Epidermal melanocyte (primary cell): ENCODE results near the gene OR14K1.
"Not testable (repeated sequence)": the region's sequence is repeated elsewhere in the genome, so short reads cannot be mapped to it uniquely, and the experiment has no call there.

Experiments used
- DNase-seq: peaks from one replicate; pipeline ENCODE4 v3.0.0; 2011; ENCODE audit warnings: low spot score; ENCODE audit not compliant: insufficient read length

OR14K1 gene

DNA sequence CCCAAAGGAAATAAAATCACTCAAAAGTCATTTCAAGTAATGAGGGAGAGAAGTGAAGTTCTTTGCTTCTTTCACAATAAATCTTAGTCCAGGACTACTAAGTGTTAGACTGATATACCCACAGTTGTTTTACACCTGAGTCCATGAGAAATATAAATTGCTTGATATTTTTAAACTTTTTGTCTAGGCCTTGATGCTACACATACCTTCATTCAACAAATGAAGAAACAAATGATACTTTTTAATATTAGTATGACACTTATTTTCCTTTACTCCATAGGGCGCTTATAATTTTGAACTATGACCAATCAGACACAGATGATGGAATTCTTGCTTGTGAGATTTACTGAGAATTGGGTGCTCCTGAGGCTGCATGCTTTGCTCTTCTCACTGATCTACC lies at the start of gene OR14K1:
Gene OR14K1, plus strand, starts transcription at position 301 of the 400 bp plus-strand sequence. Its CDS starts 0 bp downstream, at position 301.
- no peak for DNase-seq

GRCh38 chr1:247701338-247701737 lies 37.1 kb upstream of the OR14K1 start:
- DNase-seq: no peak

DNA sequence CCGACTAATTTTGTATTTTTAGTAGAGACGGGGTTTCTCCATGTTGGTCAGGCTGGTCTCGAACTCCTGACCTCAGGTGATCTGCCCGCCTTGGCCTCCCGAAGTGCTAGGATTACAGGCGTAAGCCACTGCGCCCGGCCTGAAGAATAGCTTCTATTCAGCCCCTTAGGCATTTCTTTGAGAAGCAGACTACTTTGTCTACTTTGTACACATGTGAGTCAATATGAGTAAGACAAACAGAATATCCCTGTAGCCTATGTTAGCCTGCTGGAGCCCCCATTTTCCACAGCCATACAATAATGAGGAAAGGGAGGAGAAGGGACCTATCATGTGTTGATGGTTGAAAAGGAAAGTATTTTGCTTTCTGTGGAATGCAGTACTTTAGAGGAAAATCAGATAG lies 27.7 kb upstream of the OR14K1 start:
- not testable (repeated sequence) for DNase-seq

GRCh38 chr1:247713753-247714152 lies 24.7 kb upstream of the OR14K1 start:
- DNase-seq: no peak

DNA sequence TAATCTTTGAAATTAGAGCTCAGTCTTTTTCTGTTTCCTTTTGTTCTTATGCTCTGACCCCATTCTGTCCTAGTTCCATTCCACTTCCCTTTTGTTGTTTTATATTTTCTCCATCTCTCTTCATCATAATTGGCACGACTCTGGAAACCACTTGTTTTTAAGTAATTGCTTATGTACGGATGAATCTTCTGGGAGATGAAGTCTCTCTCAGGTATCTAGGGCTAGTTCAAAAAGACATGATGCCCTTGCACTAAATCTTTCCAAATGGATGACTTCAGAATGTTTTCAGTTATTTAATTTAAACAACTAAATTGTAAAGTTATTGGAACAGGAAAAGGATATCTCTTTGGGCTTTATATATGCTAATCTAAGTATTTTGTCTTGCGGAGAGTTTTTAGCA lies 21.9 kb upstream of the OR14K1 start, which contains the start of gene OR6F1:
Gene OR6F1, minus strand, starts transcription at position 101 of the 400 bp plus-strand sequence. CDS start 3,891 bp downstream, outside the sequence.
- no peak for DNase-seq

DNA sequence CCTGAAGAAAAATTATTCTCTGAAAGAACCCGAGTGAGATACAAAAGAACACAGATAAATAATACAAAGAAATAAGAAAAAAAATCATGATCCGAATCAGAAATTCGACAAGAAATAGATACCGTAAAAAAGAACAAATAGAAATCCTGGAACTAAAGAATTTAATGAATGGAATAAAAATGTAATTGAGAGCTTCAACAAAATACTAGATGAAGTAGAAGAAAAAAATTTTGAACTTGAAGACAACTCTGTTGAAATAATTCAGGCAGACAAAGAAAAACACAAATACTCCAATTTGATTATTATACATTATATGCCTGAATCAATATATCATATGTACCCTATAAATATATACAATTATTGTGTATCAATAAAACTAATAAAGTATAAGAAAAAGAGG lies 17.2 kb upstream of the OR14K1 start:
- DNase-seq: no peak

DNA sequence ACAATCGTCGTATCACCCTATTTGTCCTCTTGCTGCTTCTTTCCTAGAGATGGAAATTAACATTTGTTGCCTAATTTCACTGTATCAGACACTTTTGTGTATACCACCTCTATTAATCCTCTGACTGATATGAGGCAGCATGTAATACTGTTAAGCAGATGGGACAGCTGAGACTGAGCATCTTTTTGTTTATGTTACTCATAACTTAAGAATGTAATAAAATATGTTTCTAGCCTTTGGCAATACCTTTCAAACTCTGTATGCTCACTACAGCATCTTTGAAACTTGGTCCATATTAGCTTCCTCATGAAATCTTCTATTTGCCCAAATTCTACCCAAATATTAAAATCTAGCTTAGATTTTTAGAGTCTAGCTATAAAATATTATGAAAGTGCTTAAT lies 2.3 kb downstream of the OR14K1 start:
- DNase-seq: no peak

- DNase-seq: no peak
Measured at GRCh38 chr1:247741756-247742155, 3.3 kb downstream of the OR14K1 start.

DNA sequence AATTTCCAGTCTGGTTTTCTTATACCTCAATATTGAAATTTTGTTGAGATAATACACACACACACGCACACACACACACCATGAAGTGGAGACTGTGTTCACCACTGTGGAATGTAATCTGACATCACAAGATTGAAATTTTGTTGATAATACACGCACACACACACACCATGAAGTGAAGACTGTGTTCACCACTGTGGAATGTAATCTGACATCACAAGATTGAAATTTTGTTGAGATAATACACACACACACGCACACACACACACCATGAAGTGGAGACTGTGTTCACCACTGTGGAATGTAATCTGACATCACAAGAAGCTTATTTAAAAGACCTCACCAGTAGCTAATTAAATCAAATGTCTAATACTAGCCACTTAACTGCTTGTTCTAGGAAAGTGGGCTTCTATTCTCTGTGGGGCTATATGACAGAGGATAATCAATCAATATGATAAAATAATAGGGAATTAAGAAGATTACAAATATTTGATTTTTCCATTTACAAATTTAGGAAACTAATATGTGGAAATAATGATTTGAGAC lies 3.9 kb downstream of the OR14K1 start:
- DNase-seq: not testable (repeated sequence)

- no peak for DNase-seq
Measured at GRCh38 chr1:247746391-247746935, 8.0 kb downstream of the OR14K1 start.

- no peak for DNase-seq
Measured at GRCh38 chr1:247747616-247748015, 9.2 kb downstream of the OR14K1 start.

DNA sequence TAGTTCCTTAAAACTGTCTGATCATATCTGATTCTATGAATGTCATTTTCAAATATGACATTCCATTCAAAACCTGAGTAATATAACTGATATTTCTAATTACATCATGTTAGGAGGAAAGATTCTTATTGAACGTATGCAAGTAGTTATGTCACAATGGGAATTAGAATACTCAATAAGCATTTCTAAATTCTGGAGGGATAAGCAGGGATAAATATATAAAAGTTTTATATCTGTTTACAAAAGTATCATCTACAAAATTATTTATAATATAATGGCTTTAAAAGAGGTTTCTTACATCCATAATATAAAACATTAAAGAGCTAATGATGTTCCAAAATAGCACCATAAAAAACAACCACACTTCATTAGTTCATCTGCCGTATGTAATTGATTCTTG lies 9.6 kb downstream of the OR14K1 start, which contains the start of gene OR14A2:
Gene OR14A2, minus strand, starts transcription at position 101 of the 400 bp plus-strand sequence.
- no peak for DNase-seq

DNA sequence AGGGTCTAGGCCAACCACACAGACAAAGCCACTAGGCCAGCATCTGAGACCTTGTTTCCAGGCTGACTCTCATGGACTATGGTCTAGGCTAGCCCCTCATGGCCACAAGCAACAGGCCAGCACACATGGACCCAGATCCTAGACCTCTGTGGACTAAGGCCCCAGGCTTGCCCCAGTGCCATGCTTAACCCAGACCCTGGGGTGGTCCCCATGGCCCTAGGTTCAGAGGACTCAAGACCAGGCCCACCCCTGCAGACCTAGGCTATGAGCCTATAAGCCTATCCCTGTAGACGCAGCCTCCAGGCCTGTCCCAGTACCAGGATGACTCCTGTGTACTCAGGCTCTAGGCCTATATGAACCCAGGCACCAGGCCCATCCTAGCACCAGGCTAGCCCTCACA lies 11.5 kb downstream of the OR14K1 start:
- no peak for DNase-seq

- DNase-seq: not testable (repeated sequence)
Measured at GRCh38 chr1:247754311-247754710, 15.9 kb downstream of the OR14K1 start.

DNA sequence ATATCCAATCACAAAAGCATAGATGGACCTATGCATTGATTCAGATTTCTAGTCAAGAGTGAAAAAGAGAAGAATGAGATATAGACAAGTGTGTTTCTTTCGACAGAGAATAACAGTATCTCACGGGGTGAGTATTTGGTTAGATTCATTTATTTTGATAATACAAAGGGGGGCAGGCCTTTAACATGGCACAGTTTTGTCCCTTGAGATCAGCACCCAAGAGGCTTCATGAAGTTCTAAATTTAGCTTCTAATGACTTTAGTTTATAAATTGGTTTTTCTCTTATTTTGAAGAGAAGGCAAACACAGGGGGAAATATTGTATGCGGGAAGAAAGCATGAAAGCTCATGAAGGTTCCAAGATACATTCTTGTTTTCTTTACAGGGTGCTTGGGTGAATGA lies 22.0 kb downstream of the OR14K1 start, which contains the start of gene OR1C1:
Gene OR1C1, minus strand, starts transcription at position 101 of the 400 bp plus-strand sequence. CDS start 2,150 bp downstream, outside the sequence.
- no peak for DNase-seq

DNA sequence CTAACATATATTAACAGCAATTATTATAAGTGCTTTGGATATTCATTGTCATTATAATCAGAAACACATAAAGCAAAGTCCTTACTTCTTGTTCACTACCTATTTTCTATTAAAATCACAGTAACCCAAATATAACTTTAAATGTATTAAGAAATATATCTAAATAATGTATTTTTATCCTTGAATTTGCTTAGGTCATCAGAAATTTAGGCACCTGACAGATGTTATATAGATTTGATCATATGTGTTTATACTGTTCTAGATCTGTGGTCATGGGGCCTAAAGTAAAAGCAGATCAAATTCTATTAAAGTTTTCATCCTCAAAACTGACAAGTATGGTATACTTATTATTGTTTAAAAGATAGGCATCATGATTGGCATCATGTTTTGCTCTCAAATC lies 31.2 kb downstream of the OR14K1 start:
- no peak for DNase-seq
